ENCODE results near the gene UXS1. TPM values are rescaled to one million over a fixed set of nuclear protein-coding genes. Genes with fewer than 3 reads are reported as not detected.

Gene UXS1
- total RNA-seq, 2 donors from 2014 or later, result 28.3 to 49.1 TPM

DNA sequence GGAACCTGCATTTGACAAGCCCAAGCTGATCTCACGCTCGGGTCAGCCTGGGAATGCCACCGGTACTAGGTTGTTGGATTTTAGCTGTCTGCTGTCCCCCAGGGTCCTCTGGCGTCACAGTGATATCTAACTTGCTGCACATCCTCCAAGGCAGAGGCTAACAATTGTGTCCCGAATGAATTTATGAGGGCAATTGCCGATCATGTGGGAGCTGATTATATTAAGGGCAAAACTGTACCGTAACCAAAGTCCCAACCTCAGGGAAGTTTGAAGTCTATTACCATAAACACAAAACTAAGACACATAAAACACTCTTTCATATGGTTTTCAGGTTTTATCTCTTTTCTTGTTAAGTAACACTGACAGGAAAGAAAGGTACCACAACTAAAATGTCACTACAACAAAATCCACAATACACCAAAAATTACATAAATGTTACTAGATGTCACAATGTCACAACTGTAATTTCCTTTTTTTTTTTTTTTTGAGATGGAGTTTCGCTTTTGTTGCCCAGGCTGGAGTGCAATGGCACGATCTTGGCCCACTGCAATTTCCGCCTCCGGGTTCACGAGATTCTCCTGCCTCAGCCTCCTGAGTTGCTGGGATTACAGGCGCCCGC is 6.7 kb downstream of the UXS1 start:
- DNase-seq (ENCODE audit: low spot score), result no peak
- H3K36me3 ChIP-seq, result no peaks in the 10 kb centered on the region
- no peaks in the 10 kb centered on the region for H3K9me3 ChIP-seq
- H3K27ac ChIP-seq, result no peak overlapping the region
- H3K4me3 ChIP-seq, result no peak overlapping the region
- no peak for ATAC-seq (ENCODE audit: insufficient number of reproducible peaks, low FRiP score, low read depth)
- TF ChIP-seq, protein P1, sequence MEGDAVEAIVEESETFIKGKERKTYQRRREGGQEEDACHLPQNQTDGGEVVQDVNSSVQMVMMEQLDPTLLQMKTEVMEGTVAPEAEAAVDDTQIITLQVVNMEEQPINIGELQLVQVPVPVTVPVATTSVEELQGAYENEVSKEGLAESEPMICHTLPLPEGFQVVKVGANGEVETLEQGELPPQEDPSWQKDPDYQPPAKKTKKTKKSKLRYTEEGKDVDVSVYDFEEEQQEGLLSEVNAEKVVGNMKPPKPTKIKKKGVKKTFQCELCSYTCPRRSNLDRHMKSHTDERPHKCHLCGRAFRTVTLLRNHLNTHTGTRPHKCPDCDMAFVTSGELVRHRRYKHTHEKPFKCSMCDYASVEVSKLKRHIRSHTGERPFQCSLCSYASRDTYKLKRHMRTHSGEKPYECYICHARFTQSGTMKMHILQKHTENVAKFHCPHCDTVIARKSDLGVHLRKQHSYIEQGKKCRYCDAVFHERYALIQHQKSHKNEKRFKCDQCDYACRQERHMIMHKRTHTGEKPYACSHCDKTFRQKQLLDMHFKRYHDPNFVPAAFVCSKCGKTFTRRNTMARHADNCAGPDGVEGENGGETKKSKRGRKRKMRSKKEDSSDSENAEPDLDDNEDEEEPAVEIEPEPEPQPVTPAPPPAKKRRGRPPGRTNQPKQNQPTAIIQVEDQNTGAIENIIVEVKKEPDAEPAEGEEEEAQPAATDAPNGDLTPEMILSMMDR (IDR thresholded peaks at IDR 0.05), result no peak
- H3K27me3 ChIP-seq (replicated peaks; ENCODE audit: insufficient read depth), result no peaks in the 10 kb centered on the region
- H3K4me1 ChIP-seq (ENCODE audit: control insufficient read depth in 1 of 2, low read depth in 2 of 2), result peaks cover 10 to 20% of the 10 kb centered on the region in 2 donors

DNA sequence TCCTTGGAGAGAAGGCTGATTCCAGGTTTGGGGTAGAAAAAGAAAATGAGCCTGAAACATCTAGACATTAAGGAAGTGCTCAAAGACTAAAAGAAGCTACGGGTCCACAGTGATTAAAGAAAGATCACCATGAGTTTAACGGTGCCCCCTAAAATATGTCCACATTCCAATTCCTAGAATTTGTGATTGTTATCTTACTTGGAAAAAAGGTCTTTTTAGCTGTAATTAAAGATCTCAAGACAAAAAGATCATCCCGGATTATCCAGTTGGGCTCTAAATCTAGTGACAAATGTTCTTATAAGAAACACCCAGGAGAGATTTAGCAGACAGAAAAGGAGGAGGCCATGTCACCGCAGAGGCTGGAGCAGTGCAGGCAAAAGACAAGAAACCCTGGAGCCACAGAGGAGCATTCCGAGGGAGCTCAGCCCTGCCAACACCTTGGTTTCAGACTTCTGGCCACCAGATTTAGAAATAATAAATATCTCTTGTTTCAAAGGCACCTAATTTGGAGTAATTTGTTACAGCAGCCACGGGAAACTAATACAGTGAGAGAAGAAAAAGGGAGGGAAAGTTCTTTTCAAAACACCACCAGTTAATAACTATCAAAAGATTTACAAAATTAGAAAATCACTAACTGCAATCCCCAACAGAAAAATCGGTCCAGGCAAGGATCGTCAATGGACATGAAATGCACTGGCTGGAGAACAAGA is 8.5 kb downstream of the UXS1 start:
- ATAC-seq (ENCODE audit: insufficient number of reproducible peaks, low FRiP score, low read depth) (no peak), DNase-seq (ENCODE audit: low spot score) (no peak)
- Histone ChIP-seq H3K4me1 (ENCODE audit: control insufficient read depth in 1 of 2, low read depth in 2 of 2) (peaks cover 14 to 15% of the 10 kb centered on the region in 2 donors), H3K36me3 (no peaks in the 10 kb centered on the region), H3K27me3 (replicated peaks; ENCODE audit: insufficient read depth) (no peaks in the 10 kb centered on the region), H3K27ac (no peak overlapping the region), H3K9me3 (no peaks in the 10 kb centered on the region), H3K4me3 (no peak overlapping the region)
- TF ChIP-seq, protein P1 (IDR thresholded peaks at IDR 0.05), result no peak

DNA sequence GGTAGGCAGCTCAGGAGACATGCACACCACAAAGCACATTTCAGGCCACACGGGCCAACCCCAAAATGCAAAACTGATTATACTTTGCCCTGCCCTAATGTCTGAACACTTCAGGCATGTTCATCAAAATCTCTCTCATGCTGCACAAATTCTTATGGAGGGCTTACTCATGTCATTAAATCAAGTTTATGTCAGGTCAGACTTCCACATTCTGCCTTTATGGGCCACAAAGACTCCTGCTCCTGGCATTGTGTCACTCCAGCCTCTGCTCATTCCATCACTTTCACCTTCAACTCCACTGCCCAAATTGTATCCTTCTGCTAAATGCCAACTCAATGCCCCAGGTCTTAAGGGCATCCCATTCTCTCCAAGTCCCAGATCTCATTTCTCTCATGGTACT is 9.2 kb downstream of the UXS1 start:
- Histone ChIP-seq H3K9me3 (no peaks in the 10 kb centered on the region), H3K4me1 (ENCODE audit: control insufficient read depth in 1 of 2, low read depth in 2 of 2) (peaks cover 14 to 15% of the 10 kb centered on the region in 2 donors), H3K27ac (no peak overlapping the region), H3K27me3 (replicated peaks; ENCODE audit: insufficient read depth) (no peaks in the 10 kb centered on the region), H3K4me3 (no peak overlapping the region), H3K36me3 (no peaks in the 10 kb centered on the region)
- DNase-seq (ENCODE audit: low spot score), result no peak
- TF ChIP-seq, protein P1 (IDR thresholded peaks at IDR 0.05), result no peak
- ATAC-seq (ENCODE audit: insufficient number of reproducible peaks, low FRiP score, low read depth), result no peak

DNA sequence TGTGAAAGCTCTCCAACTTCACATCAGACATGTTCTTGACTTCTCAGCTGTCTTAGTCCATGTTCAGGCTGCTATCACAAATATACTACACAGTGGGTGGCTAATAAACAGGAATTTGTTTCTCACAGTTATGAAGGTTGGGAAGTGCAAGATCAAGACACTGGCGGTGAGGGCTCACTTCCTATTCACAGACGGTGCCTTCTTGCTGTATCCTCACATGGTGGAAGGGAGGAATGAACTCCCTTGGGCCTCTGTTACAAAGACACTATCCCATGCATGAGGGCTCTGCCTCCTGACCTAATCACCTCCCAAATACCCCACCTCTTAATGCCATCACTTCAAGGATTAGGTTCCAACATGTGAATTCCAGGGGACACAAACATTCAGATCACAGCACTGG is 9.7 kb downstream of the UXS1 start:
- Histone ChIP-seq H3K27ac (no peak overlapping the region), H3K4me1 (ENCODE audit: control insufficient read depth in 1 of 2, low read depth in 2 of 2) (peaks cover 14 to 15% of the 10 kb centered on the region in 2 donors), H3K27me3 (replicated peaks; ENCODE audit: insufficient read depth) (no peaks in the 10 kb centered on the region), H3K4me3 (no peak overlapping the region), H3K36me3 (no peaks in the 10 kb centered on the region), H3K9me3 (no peaks in the 10 kb centered on the region)
- TF ChIP-seq, protein P1 (IDR thresholded peaks at IDR 0.05), result no peak
- ATAC-seq (ENCODE audit: insufficient number of reproducible peaks, low FRiP score, low read depth), result no peak
- DNase-seq (ENCODE audit: low spot score), result no peak

DNA sequence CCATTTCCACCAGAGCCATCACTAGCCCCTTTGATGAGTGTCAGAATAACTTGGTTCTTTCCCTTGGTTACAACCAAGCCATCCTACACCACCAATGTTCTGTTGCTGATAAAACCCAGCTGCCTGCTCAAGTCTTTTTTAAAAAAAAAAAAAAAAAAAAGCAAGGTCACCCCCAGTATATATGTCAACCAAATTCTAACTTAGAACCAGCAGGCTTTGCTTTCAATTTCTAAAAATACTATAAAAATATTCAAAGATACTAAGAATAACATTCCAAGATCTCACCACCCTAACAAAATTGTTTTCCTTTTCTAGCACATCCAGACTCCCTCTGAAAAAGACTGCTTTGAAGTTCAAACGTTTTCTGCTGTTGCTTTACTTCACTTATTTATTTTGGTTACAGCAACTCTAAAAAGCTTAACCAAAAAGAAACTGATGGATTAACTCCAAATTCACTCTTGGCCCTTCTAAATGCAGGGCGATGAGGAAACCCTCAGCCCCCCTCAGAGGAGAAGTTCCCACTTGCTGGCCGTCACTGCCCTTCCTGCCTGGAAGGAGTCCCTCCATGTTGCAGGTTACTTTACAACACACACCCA is 10.9 kb downstream of the UXS1 start:
- Histone ChIP-seq H3K36me3 (no peaks in the 10 kb centered on the region), H3K9me3 (no peaks in the 10 kb centered on the region), H3K27me3 (replicated peaks; ENCODE audit: insufficient read depth) (no peaks in the 10 kb centered on the region), H3K27ac (peak overlapping the region; percentile 19 to 49), H3K4me3 (peak overlapping the region; percentile 62), H3K4me1 (ENCODE audit: control insufficient read depth in 1 of 2, low read depth in 2 of 2) (peaks cover 14 to 15% of the 10 kb centered on the region in 2 donors)
- TF ChIP-seq, protein P1 (IDR thresholded peaks at IDR 0.05), result no peak
- ATAC-seq (ENCODE audit: insufficient number of reproducible peaks, low FRiP score, low read depth) (no peak), DNase-seq (ENCODE audit: low spot score) (no peak)

All from thoracic aorta (tissue), 2 donors.